HEK293 (cell line): ENCODE measurements around the gene NFIX.

Experiments
- GLIS2 ChIP-seq: fragments of 450-650 bp; formaldehyde crosslinking; IDR thresholded peaks from 2 replicates; pipeline ENCODE4 v1.5.1; 2016; ENCODE audit warnings: missing biosample characterization, missing genetic modification characterization
- HIC1 ChIP-seq: fragments of 450-650 bp; formaldehyde crosslinking; IDR thresholded peaks from 2 replicates; pipeline ENCODE4 v1.5.1; 2016; ENCODE audit warnings: missing biosample characterization, missing genetic modification characterization
- KLF17 ChIP-seq: fragments of 450-650 bp; formaldehyde crosslinking; IDR thresholded peaks from 2 replicates; pipeline ENCODE4 v1.5.1; 2016; ENCODE audit warnings: missing biosample characterization, missing genetic modification characterization
- PATZ1 ChIP-seq: fragments of 450-650 bp; formaldehyde crosslinking; IDR thresholded peaks from 2 replicates; pipeline ENCODE4 v1.5.1; 2016; ENCODE audit warnings: missing biosample characterization, missing genetic modification characterization
- SP7 ChIP-seq: fragments of 450-650 bp; formaldehyde crosslinking; IDR thresholded peaks from 2 replicates; pipeline ENCODE4 v1.5.1; 2016; ENCODE audit warnings: missing biosample characterization, missing genetic modification characterization
- TSHZ1 ChIP-seq: fragments of 450-650 bp; formaldehyde crosslinking; IDR thresholded peaks from 2 replicates; pipeline ENCODE4 v1.5.1; 2016; ENCODE audit warnings: missing biosample characterization, missing genetic modification characterization, borderline replicate concordance
- YY2 ChIP-seq: fragments of 450-650 bp; formaldehyde crosslinking; IDR thresholded peaks from 2 replicates; pipeline ENCODE4 v1.5.1; 2016; ENCODE audit warnings: missing biosample characterization, missing genetic modification characterization
- ZBTB26 ChIP-seq: fragments of 450-650 bp; formaldehyde crosslinking; optimal IDR thresholded peaks from 2 replicates; pipeline ENCODE3; 2016; ENCODE audit warnings: missing biosample characterization, mild to moderate bottlenecking, missing genetic modification characterization
- ZFHX2 ChIP-seq: fragments of 450-650 bp; formaldehyde crosslinking; conservative IDR thresholded peaks from 2 replicates; pipeline ENCODE4 v1.5.1; 2016; ENCODE audit warnings: missing biosample characterization, missing genetic modification characterization
- ZFP69B ChIP-seq: fragments of 450-650 bp; formaldehyde crosslinking; IDR thresholded peaks from 2 replicates; pipeline ENCODE4 v1.5.1; 2016; ENCODE audit warnings: missing biosample characterization, missing genetic modification characterization
- ZIC2 ChIP-seq: fragments of 450-650 bp; formaldehyde crosslinking; IDR thresholded peaks from 2 replicates; pipeline ENCODE4 v1.5.1; 2016; ENCODE audit warnings: missing biosample characterization, missing genetic modification characterization
- ZNF133 ChIP-seq: fragments of 450-650 bp; formaldehyde crosslinking; IDR thresholded peaks from 2 replicates; pipeline ENCODE4 v1.5.1; 2016; ENCODE audit warnings: missing biosample characterization, missing genetic modification characterization
- ZNF174 ChIP-seq: fragments of 450-650 bp; formaldehyde crosslinking; IDR thresholded peaks from 2 replicates; pipeline ENCODE4 v1.5.0; 2017; ENCODE audit warnings: missing biosample characterization, mild to moderate bottlenecking, missing genetic modification characterization
- ZNF175 ChIP-seq: fragments of 450-650 bp; formaldehyde crosslinking; IDR thresholded peaks from 2 replicates; pipeline ENCODE4 v1.5.1; 2016; ENCODE audit warnings: missing biosample characterization, missing genetic modification characterization
- ZNF18 ChIP-seq: fragments of 450-650 bp; formaldehyde crosslinking; IDR thresholded peaks from 2 replicates; pipeline ENCODE4 v1.5.1; 2016; ENCODE audit warnings: missing biosample characterization, missing genetic modification characterization
- ZNF2 ChIP-seq: fragments of 450-650 bp; formaldehyde crosslinking; IDR thresholded peaks from 2 replicates; pipeline ENCODE4 v1.5.1; 2016; ENCODE audit warnings: missing biosample characterization, missing genetic modification characterization
- ZNF248 ChIP-seq: fragments of 450-650 bp; formaldehyde crosslinking; IDR thresholded peaks from 2 replicates; pipeline ENCODE4 v1.5.1; 2017; ENCODE audit warnings: missing biosample characterization, missing genetic modification characterization
- ZNF324 ChIP-seq: fragments of 450-650 bp; formaldehyde crosslinking; IDR thresholded peaks from 2 replicates; pipeline ENCODE4 v1.5.1; 2016; ENCODE audit warnings: missing biosample characterization, missing genetic modification characterization
- ZNF48 ChIP-seq: fragments of 450-650 bp; formaldehyde crosslinking; IDR thresholded peaks from 2 replicates; pipeline ENCODE4 v1.5.1; 2016; ENCODE audit warnings: missing biosample characterization, missing genetic modification characterization
- ZNF529 ChIP-seq: fragments of 450-650 bp; formaldehyde crosslinking; IDR thresholded peaks from 2 replicates; pipeline ENCODE4 v1.5.1; 2017; ENCODE audit warnings: missing genetic modification characterization, missing biosample characterization; ENCODE audit not compliant: insufficient replicate concordance
- ZNF548 ChIP-seq: fragments of 450-650 bp; formaldehyde crosslinking; IDR thresholded peaks from 2 replicates; pipeline ENCODE4 v1.5.1; 2016; ENCODE audit warnings: missing biosample characterization, missing genetic modification characterization
- ZNF645 ChIP-seq: fragments of 450-650 bp; formaldehyde crosslinking; IDR thresholded peaks from 2 replicates; pipeline ENCODE4; 2016; ENCODE audit warnings: missing biosample characterization, missing genetic modification characterization
- ZNF747 ChIP-seq: fragments of 450-650 bp; formaldehyde crosslinking; IDR thresholded peaks from 2 replicates; pipeline ENCODE4 v1.5.1; 2016; ENCODE audit warnings: missing biosample characterization, missing genetic modification characterization
- ZNF777 ChIP-seq: fragments of 450-650 bp; formaldehyde crosslinking; IDR thresholded peaks from 2 replicates; pipeline ENCODE4 v1.5.1; 2017; ENCODE audit warnings: missing biosample characterization, missing genetic modification characterization, borderline replicate concordance
- ZNF843 ChIP-seq: fragments of 450-650 bp; formaldehyde crosslinking; IDR thresholded peaks from 2 replicates; pipeline ENCODE4 v1.5.1; 2016; ENCODE audit warnings: missing biosample characterization, missing genetic modification characterization
- ZSCAN30 ChIP-seq: fragments of 450-650 bp; IDR thresholded peaks from 2 replicates; pipeline ENCODE4 v1.5.1; 2018; ENCODE audit warnings: missing biosample characterization, mild to moderate bottlenecking, missing genetic modification characterization, moderate library complexity

NFIX gene

GRCh38 chr19:13055213-13056051 is 60.2 kb downstream of the NFIX start (continued):
- TF ChIP-seq ZFHX2 (tag by site-specific recombination) (peak; percentile 41; the same call in 1 of the 2 replicates), ZNF48 (tag by site-specific recombination) (no peak), ZNF645 (tag by site-specific recombination) (no peak), ZNF175 (tag by site-specific recombination) (no peak), ZNF777 (no peak), ZNF324 (tag by site-specific recombination) (no peak), GLIS2 (peak; percentile 59), ZFP69B (no peak), ZIC2 (tag by site-specific recombination) (peak; percentile 58), HIC1 (tag by site-specific recombination) (peak; percentile 36; the same call in 1 of the 2 replicates), ZNF174 (no peak), TSHZ1 (no peak), ZSCAN30 (tag by site-specific recombination) (no peak), SP7 (tag by site-specific recombination) (peak; percentile 72), PATZ1 (tag by site-specific recombination) (peak; percentile 49; the same call in 1 of the 2 replicates), ZNF248 (tag by site-specific recombination) (no peak), ZNF843 (tag by site-specific recombination) (no peak), YY2 (tag by site-specific recombination) (no peak), ZNF529 (tag by site-specific recombination) (no peak), ZNF2 (tag by site-specific recombination) (no peak), ZNF747 (no peak), ZNF18 (tag by site-specific recombination) (no peak), KLF17 (tag by site-specific recombination) (peak; percentile 78), ZNF548 (tag by site-specific recombination) (no peak), ZBTB26 (tag by site-specific recombination) (peak; percentile 28), ZNF133 (tag by site-specific recombination) (no peak)
